Stimulated activated CD8-positive, alpha-beta memory T cell treated with anti-CD3 and anti-CD28 coated beads, Interleukin-4, amount 100 ng/mL, for 1 hour (primary cell): ENCODE results near the gene KRTAP4-16.
"Not testable (repeated sequence)": the region's sequence is repeated elsewhere in the genome, so short reads cannot be mapped to it uniquely, and the experiment has no call there.

Source experiments
- DNase-seq, 2 donors: peaks; one replicate each; pipeline ENCODE4 v3.0.0-alpha.2; 2020; ENCODE audit warnings: low read depth in 2 of 2, low spot score in 1 of 2

KRTAP4-16 gene

GRCh38 chr17:41119696-41120690 is 18.0 kb upstream of the KRTAP4-16 start:
- not testable (repeated sequence) for DNase-seq

- DNase-seq: no peak
Observed at GRCh38 chr17:41118721-41119120, 16.7 kb upstream of the KRTAP4-16 start.

GRCh38 chr17:41117846-41118386 is 15.9 kb upstream of the KRTAP4-16 start, which contains the start of gene KRTAP4-11:
KRTAP4-11 (minus strand) TSS chr17:41118373; CDS start chr17:41118315, 58 bp downstream.
- DNase-seq: not testable (repeated sequence)

- DNase-seq: no peak
Observed at GRCh38 chr17:41116297-41116696, 14.3 kb upstream of the KRTAP4-16 start.

GRCh38 chr17:41111151-41111885 is 9.3 kb upstream of the KRTAP4-16 start:
- no peak for DNase-seq

- DNase-seq: not testable (repeated sequence)
Observed at GRCh38 chr17:41108728-41109386, 6.8 kb upstream of the KRTAP4-16 start.

GRCh38 chr17:41107941-41108450 is 6.0 kb upstream of the KRTAP4-16 start:
- no peak for DNase-seq

- not testable (repeated sequence) for DNase-seq
Observed at GRCh38 chr17:41105347-41105746, 3.3 kb upstream of the KRTAP4-16 start, which contains the start of gene KRTAP4-9. KRTAP4-9 (plus strand) TSS chr17:41105389; CDS start chr17:41105389, 0 bp downstream.

- not testable (repeated sequence) for DNase-seq
Observed at GRCh38 chr17:41104386-41105038, 2.5 kb upstream of the KRTAP4-16 start.

- DNase-seq: no peak
Observed at GRCh38 chr17:41103896-41104295, 1.9 kb upstream of the KRTAP4-16 start.

GRCh38 chr17:41099682-41100480 is 2.1 kb downstream of the KRTAP4-16 start:
- DNase-seq: not testable (repeated sequence)

- no peak for DNase-seq
Observed at GRCh38 chr17:41098481-41098880, 3.5 kb downstream of the KRTAP4-16 start.

- no peak for DNase-seq
Observed at GRCh38 chr17:41098042-41098441, 4.0 kb downstream of the KRTAP4-16 start, which contains the start of gene KRTAP4-8. KRTAP4-8 (minus strand) TSS chr17:41098142; CDS start chr17:41098084, 58 bp downstream.

GRCh38 chr17:41096055-41096454 is 6.0 kb downstream of the KRTAP4-16 start:
- DNase-seq: no peak

GRCh38 chr17:41088760-41089352 is 13.2 kb downstream of the KRTAP4-16 start:
- not testable (repeated sequence) for DNase-seq

GRCh38 chr17:41084100-41084856 is 17.7 kb downstream of the KRTAP4-16 start, which contains the start of gene KRTAP4-7:
KRTAP4-7 (plus strand) TSS chr17:41084150; CDS start chr17:41084207, 57 bp downstream.
- not testable (repeated sequence) for DNase-seq

GRCh38 chr17:41083427-41083826 is 18.6 kb downstream of the KRTAP4-16 start:
- DNase-seq: not testable (repeated sequence)

- no peak for DNase-seq
Observed at GRCh38 chr17:41082626-41083025, 19.4 kb downstream of the KRTAP4-16 start.
